Activated naive CD8-positive, alpha-beta T cell treated with anti-CD3 and anti-CD28 coated beads, Interleukin-2, amount 10 ng/mL, durations not matched to agents 7 days and 5 days (primary cell): ENCODE results near the gene RBPMS2. TPM values are rescaled to one million over a fixed set of nuclear protein-coding genes. Genes with fewer than 3 reads are reported as not detected.
"Not testable (repeated sequence)": the region's sequence is repeated elsewhere in the genome, so short reads cannot be mapped to it uniquely, and the experiment has no call there.

Source experiments
- ATAC-seq: fragments of 150-1000 bp; cut with Tn5 transposase; one replicate; pipeline ENCODE4 v1.10.0; 2021; ENCODE audit warnings: low read depth, moderate library complexity
- POLR2A ChIA-PET: fragments of 350-600 bp; sonication (Branson Sonifier 250); formaldehyde crosslinking; loops from one replicate; lab custom pipeline; 2021; ENCODE audit warnings: antibody characterized with exemption; lab: Charles Lee
- DNase-seq: peaks from one replicate; pipeline ENCODE4 v3.0.0; 2021
- H3K27ac Mint-ChIP-seq: one replicate; pipeline ENCODE4 v1.8.0; 2022; ENCODE audit warnings: mild to moderate bottlenecking, mixed read lengths
- H3K27me3 Mint-ChIP-seq: one replicate; pipeline ENCODE4 v1.8.0; 2022; ENCODE audit warnings: mild to moderate bottlenecking, moderate library complexity, mixed read lengths
- H3K36me3 Mint-ChIP-seq: one replicate; pipeline ENCODE4 v1.8.0; 2021; ENCODE audit warnings: mild to moderate bottlenecking, mixed read lengths
- H3K4me1 Mint-ChIP-seq: one replicate; pipeline ENCODE4 v1.8.0; 2021; ENCODE audit warnings: mixed read lengths
- H3K4me3 Mint-ChIP-seq: one replicate; pipeline ENCODE4 v1.8.0; 2022; ENCODE audit warnings: mild to moderate bottlenecking, moderate library complexity, mixed read lengths
- H3K9me3 Mint-ChIP-seq: one replicate; pipeline ENCODE4 v1.8.0; 2021; ENCODE audit warnings: mixed read lengths
- total RNA-seq, 2 experiments: library from RNA; stranded (reverse); gene quantifications; one replicate each; pipeline ENCODE4 v1.2.3, GENCODE V29; 2021

RBPMS2 gene
- total RNA-seq, 2 experiments from 2014 or later = not detected

DNA sequence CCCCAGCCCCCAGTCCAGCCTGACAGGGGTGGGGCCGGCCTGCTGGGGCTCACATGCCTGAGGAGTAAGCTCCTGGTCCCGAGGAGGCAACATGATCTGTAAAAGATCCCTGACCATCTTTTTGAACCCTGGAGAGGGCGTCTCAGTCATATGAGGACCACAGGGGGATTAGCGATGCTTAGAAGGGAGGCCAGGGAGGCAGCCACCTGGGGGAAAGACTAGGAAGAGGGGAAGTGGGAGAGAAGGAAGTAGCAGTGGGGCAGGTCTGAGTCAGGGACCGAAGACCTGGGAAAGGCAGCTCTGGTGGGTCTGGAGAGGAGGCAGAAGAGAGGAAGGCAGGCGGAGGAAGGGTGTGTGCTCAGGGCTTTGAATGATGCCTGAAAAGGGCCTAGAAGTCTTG lies 31.1 kb upstream of the RBPMS2 start:
- H3K4me3 Mint-ChIP-seq = no peak overlapping the region
- POLR2A ChIA-PET = no interaction called here
- no peaks in the 10 kb centered on the region for H3K4me1 Mint-ChIP-seq
- H3K27ac Mint-ChIP-seq = no peak overlapping the region
- H3K27me3 Mint-ChIP-seq = peaks cover 5% of the 10 kb centered on the region
- no peaks in the 10 kb centered on the region for H3K36me3 Mint-ChIP-seq
- no peak for DNase-seq
- ATAC-seq = no peak
- no peaks in the 10 kb centered on the region for H3K9me3 Mint-ChIP-seq

DNA sequence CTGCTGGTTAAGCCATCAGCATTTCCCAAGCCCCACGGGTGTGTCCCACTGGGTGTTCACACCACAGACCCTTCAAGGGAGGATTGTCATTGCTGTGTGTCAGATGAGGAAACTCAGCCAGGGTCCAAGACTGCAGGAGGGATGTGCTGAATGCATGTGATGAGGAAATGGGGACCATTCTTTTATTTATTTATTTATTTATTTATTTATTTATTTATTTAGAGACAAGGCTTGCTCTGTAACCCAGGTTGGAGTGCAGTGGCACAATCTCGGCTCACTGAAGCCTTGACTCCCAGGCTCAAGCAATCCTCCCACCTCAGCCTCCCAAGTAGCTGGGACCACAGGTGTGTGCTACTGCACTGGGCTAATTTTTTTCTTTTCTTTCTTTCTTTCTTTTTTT lies 29.2 kb upstream of the RBPMS2 start:
- no peak overlapping the region for H3K27ac Mint-ChIP-seq
- H3K9me3 Mint-ChIP-seq = no peaks in the 10 kb centered on the region
- H3K36me3 Mint-ChIP-seq = no peaks in the 10 kb centered on the region
- POLR2A ChIA-PET = interaction anchor here (0.8 kb wide), 1 partner anchor 10 kb away, joined by 3 read pairs; no protein-coding TSS in a partner anchor
- peaks cover 2% of the 10 kb centered on the region for H3K27me3 Mint-ChIP-seq
- no peaks in the 10 kb centered on the region for H3K4me1 Mint-ChIP-seq
- DNase-seq = no peak
- H3K4me3 Mint-ChIP-seq = no peak overlapping the region
- ATAC-seq = no peak

DNA sequence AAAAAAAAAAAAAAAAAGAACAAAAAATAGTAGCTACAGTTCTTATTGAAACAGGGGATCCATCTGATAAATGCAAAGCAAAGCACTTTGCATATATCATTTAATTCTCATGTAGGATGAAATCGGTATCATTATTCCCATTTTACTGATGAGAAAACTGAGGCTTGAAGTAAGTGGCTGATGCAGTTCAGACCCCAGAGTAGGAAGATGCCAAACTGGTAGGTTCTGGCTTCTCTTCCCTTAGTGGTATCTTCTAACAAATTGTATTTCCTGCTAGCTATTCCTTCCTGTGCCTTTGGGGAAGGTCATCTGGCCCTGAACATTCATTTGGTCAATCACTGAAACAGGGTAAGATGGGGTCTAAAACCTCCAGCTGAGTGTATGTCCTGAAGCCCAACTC lies 28.1 kb upstream of the RBPMS2 start:
- POLR2A ChIA-PET = no interaction called here
- no peaks in the 10 kb centered on the region for H3K27me3 Mint-ChIP-seq
- H3K36me3 Mint-ChIP-seq = no peaks in the 10 kb centered on the region
- no peak overlapping the region for H3K4me3 Mint-ChIP-seq
- DNase-seq (no peak), ATAC-seq (no peak)
- H3K4me1 Mint-ChIP-seq = no peaks in the 10 kb centered on the region
- H3K9me3 Mint-ChIP-seq = no peaks in the 10 kb centered on the region
- H3K27ac Mint-ChIP-seq = no peak overlapping the region

DNA sequence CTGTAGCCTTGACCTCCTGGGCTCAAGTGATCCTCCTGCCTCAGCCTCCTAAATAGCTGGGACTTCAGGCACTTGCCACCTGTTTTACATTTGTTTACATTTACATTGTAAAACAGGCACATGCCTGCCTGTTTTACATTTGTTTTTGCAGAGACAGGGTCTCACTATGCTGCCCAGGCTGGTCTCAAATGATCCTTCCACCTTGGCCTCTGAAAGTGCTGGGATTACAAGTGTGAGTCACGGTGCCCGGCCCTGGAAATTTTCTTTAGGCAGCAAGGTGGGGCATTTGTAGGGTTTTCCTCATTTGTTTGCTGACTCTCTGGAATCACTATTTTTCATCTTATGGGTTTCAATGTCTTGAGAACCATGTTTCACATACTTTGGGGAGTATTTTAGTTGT lies 25.1 kb upstream of the RBPMS2 start:
- peaks cover 2% of the 10 kb centered on the region for H3K27me3 Mint-ChIP-seq
- H3K27ac Mint-ChIP-seq = no peak overlapping the region
- no peak for DNase-seq
- POLR2A ChIA-PET = interaction anchor here (0.7 kb wide), 1 partner anchor 168 kb away, joined by 4 read pairs; no protein-coding TSS in a partner anchor
- ATAC-seq = no peak
- no peaks in the 10 kb centered on the region for H3K36me3 Mint-ChIP-seq
- no peaks in the 10 kb centered on the region for H3K4me1 Mint-ChIP-seq
- H3K4me3 Mint-ChIP-seq = no peak overlapping the region
- H3K9me3 Mint-ChIP-seq = no peaks in the 10 kb centered on the region

DNA sequence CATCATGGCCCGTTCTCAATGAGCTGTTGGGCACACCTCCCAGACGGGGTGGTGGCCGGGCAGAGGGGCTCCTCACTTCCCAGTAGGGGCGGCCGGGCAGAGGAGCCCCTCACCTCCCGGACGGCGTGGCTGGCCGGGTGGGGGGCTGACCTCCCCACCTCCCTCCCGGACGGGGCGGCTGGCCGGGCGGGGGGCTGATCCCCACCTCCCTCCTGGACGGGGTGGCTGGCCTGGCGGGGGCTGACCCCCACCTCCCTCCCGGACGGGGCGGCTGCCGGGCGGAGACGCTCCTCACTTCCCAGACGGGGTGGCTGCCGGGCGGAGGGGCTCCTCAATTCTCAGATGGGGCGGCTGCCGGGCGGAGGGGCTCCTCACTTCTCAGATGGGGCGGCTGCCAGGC lies 23.5 kb upstream of the RBPMS2 start:
- DNase-seq, H3K36me3 Mint-ChIP-seq, H3K27ac Mint-ChIP-seq, POLR2A ChIA-PET, H3K27me3 Mint-ChIP-seq, H3K9me3 Mint-ChIP-seq, H3K4me1 Mint-ChIP-seq, H3K4me3 Mint-ChIP-seq, ATAC-seq: not testable (repeated sequence)

DNA sequence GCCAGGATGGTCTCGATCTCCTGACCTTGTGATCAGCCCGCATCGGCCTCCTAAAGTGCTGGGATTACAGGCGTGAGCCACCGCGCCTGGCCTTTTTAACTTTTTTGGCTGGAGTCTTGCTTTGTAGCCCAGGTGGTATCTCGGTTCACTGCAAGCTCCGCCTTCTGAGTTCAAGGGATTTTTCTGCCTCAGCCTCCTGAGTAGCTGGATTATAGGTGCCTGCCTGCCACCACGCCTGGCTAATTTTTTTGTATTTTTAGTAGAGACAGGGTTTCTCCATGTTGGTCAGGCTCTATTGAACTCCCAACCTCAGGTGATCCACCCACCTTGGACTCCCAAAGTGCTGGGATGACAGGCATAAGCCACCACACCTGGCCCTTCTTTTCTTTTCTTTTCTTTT lies 20.5 kb upstream of the RBPMS2 start:
- POLR2A ChIA-PET, H3K27ac Mint-ChIP-seq: not testable (repeated sequence)

DNA sequence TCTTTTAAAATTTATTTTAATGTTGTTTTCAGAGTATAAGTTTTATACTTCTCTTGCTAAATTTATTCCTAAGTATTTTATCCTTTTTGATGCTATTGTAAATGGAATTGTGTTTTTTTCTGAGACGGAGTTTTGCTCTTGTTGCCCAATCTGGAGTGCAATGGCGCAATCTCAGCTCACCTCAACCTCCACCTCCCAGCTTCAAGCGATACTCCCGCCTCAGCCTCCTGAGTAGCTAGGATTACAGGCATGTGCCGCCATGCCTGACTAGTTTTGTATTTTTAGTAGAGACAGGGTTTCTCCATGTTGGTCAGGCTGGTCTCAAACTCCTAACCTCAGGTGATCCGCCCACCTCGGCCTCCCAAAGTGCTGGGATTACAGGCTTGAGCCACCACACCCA lies 19.9 kb upstream of the RBPMS2 start:
- ATAC-seq, H3K27me3 Mint-ChIP-seq, H3K27ac Mint-ChIP-seq, DNase-seq, H3K4me1 Mint-ChIP-seq, POLR2A ChIA-PET, H3K36me3 Mint-ChIP-seq, H3K4me3 Mint-ChIP-seq, H3K9me3 Mint-ChIP-seq: not testable (repeated sequence)

More for the DNA sequence above, 20.5 kb upstream of the RBPMS2 start:
- DNase-seq, H3K27me3 Mint-ChIP-seq, H3K4me1 Mint-ChIP-seq, H3K4me3 Mint-ChIP-seq, H3K36me3 Mint-ChIP-seq, H3K9me3 Mint-ChIP-seq, ATAC-seq: not testable (repeated sequence)

DNA sequence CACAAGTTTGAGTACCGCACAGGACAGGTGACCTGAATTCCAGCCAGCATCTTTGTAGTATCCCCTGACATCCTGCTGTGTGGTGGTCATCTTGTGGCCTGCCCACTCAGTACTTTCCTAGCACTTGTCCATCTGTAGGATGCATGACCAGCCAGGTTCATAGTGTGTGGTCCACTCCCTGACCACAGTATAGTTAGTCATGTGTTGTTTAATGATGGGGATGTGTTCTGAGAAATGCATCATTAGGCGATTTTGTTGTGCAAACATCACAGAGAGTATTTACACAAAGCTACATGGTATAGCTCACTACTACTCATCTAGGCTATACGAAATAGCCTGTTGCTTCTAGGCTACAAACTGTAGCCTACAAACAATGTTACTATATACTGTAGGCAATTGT lies 16.9 kb upstream of the RBPMS2 start:
- peaks cover 2% of the 10 kb centered on the region for H3K27me3 Mint-ChIP-seq
- DNase-seq (no peak), ATAC-seq (no peak)
- no peak overlapping the region for H3K4me3 Mint-ChIP-seq
- H3K36me3 Mint-ChIP-seq = no peaks in the 10 kb centered on the region
- POLR2A ChIA-PET = no interaction called here
- H3K4me1 Mint-ChIP-seq = no peaks in the 10 kb centered on the region
- no peak overlapping the region for H3K27ac Mint-ChIP-seq
- H3K9me3 Mint-ChIP-seq = no peaks in the 10 kb centered on the region

DNA sequence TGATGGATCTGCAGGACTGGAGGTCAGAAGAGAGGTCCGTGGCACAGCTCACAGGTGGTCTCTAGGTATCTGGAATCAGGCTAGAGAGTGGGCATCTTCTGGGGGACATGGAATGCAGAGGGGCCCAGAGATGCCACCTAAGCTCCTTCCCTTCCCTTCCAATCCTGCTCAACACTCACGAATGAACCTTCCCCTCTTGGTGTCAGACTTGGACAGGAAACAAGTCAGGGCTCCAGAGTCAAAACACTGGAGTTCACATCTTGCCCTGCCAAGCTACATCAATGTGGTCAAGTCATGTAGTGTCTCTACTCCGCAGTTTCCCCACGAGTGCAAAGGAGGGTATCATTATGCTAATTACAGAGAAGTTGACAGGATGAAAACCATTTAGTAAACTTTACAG lies 16.0 kb upstream of the RBPMS2 start:
- ATAC-seq = no peak
- H3K4me3 Mint-ChIP-seq = no peak overlapping the region
- POLR2A ChIA-PET = interaction anchor here (0.7 kb wide), 1 partner anchor 33 kb away, joined by 3 read pairs; no protein-coding TSS in a partner anchor
- no peaks in the 10 kb centered on the region for H3K36me3 Mint-ChIP-seq
- H3K9me3 Mint-ChIP-seq = no peaks in the 10 kb centered on the region
- DNase-seq = no peak
- H3K27me3 Mint-ChIP-seq = peaks cover 2% of the 10 kb centered on the region
- no peak overlapping the region for H3K27ac Mint-ChIP-seq
- no peaks in the 10 kb centered on the region for H3K4me1 Mint-ChIP-seq

DNA sequence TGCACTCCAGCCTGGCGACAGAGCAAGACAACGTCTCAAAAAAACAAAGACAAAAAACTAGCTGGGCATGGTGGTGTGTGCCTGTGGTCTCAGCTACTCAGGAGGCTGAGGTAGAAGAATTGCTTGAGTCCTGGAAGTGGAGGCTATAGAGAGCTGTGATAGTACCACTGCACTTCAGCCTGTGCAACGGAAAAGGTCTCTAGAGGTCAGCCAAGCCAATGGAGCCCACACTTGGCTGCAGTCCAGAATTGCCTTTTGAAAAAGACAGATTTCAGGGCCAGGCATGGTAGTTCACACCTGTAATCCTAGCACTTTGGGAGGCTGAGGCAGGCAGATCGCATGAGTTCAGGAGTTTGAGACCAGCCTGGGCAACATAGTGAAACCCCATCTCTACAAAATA lies 8.4 kb upstream of the RBPMS2 start:
- DNase-seq (no peak), ATAC-seq (no peak)
- POLR2A ChIA-PET = no interaction called here
- no peak overlapping the region for H3K27ac Mint-ChIP-seq
- no peak overlapping the region for H3K4me3 Mint-ChIP-seq
- peaks cover 6% of the 10 kb centered on the region for H3K4me1 Mint-ChIP-seq
- H3K27me3 Mint-ChIP-seq = peaks cover 36% of the 10 kb centered on the region
- H3K36me3 Mint-ChIP-seq = no peaks in the 10 kb centered on the region
- no peaks in the 10 kb centered on the region for H3K9me3 Mint-ChIP-seq

DNA sequence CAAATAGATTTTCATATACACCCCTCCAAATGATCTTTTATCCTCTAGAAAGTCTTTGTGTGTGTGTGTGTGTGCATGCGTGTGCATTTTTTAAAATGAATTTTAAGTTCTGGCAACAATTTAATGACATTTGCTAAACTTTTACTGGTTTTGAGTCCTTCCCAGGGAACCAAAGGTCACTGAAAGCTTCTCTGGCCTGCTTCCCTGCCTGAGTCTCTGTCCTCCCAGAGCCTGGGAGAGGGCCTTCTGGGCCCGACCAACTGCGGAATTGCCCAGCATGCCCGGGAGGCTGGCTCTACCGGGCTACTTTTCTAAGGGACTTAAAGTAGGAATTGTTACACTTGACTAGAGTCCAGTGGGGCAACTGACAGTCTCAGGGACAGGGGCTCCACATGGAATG lies 7.4 kb upstream of the RBPMS2 start:
- no peak for DNase-seq
- POLR2A ChIA-PET = no interaction called here

DNA sequence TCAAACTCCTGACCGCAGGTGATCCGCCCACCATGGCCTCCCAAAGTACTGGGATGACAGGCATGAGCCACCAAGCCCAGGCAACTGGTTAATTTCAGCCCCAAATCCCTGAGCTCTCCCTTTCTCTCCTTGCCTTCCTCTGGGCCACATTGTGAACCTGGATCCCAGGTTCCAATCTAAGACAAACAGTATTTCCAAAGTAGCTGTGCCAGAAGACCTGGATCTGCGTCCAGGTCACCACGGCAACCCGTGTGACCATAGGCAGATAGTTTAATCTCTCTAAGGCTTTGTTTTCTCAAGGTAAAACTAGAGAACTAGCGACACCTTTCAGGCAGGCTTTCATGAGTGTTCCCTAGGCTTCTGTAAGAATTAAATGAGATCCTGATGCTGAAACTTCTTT lies 5.9 kb upstream of the RBPMS2 start:
- POLR2A ChIA-PET = no interaction called here
- peaks cover 6% of the 10 kb centered on the region for H3K4me1 Mint-ChIP-seq
- H3K27me3 Mint-ChIP-seq = peaks cover 60% of the 10 kb centered on the region
- H3K9me3 Mint-ChIP-seq = no peaks in the 10 kb centered on the region
- ATAC-seq (no peak), DNase-seq (no peak)
- H3K27ac Mint-ChIP-seq = no peak overlapping the region
- H3K36me3 Mint-ChIP-seq = no peaks in the 10 kb centered on the region
- H3K4me3 Mint-ChIP-seq = no peak overlapping the region

More for the DNA sequence above, 7.4 kb upstream of the RBPMS2 start:
- Mint-ChIP-seq H3K9me3 (no peaks in the 10 kb centered on the region), H3K4me3 (no peak overlapping the region), H3K36me3 (no peaks in the 10 kb centered on the region), H3K27me3 (peaks cover 46% of the 10 kb centered on the region), H3K27ac (no peak overlapping the region), H3K4me1 (peaks cover 6% of the 10 kb centered on the region)
- no peak for ATAC-seq

DNA sequence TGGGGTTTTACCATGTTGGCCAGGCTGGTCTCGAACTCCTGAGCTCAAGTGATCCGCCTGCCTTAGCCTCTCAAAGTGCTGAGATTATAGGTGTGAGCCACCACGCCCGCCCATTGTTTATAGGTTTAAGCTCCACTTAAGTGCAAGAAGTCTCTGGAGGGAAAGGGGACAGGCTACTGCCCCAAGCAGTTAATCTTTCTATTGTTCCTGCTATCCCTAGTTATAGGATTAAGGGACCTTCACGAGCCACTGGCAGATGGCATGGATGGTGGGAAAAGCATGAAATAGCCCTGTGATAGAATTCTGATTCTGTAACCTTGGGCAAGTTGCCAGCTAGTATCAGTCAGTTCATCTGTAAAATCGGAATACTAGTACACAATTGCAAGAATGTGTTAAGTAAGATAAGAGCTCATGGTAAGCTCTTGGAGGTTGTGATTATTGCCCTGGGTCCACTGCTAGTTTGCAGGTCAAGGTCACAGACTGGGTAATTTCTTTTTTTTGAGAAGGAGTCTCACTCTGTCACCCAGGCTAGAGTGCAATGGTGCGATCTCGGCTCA lies 5.3 kb upstream of the RBPMS2 start:
- ATAC-seq = no peak
- H3K27ac Mint-ChIP-seq = no peak overlapping the region
- H3K4me1 Mint-ChIP-seq = peaks cover 6% of the 10 kb centered on the region
- DNase-seq = no peak
- no peaks in the 10 kb centered on the region for H3K9me3 Mint-ChIP-seq
- POLR2A ChIA-PET = no interaction called here
- no peaks in the 10 kb centered on the region for H3K36me3 Mint-ChIP-seq
- no peak overlapping the region for H3K4me3 Mint-ChIP-seq
- peaks cover 66% of the 10 kb centered on the region for H3K27me3 Mint-ChIP-seq

DNA sequence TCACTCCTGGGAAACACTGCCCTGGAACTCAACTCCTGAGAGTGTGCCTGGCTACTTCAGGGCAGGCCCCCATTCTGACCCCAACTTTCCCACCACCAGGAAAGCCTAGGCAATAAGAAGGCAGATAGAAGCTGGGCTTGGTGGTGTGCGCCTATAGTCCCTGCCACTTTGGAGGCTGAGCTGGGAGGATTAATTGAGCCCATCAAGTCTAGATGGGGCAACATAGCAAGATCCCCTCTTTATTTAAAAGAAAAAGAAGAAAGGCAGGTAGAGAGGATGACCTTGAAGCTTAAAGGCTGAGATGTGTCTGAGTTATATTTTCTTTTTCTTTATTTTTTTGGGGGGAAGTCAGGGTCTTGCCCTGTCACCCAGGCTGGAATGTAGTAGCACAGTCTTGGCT lies 4.2 kb upstream of the RBPMS2 start:
- POLR2A ChIA-PET = no interaction called here
- Mint-ChIP-seq H3K9me3 (no peaks in the 10 kb centered on the region), H3K4me1 (peaks cover 6% of the 10 kb centered on the region), H3K4me3 (no peak overlapping the region), H3K27ac (no peak overlapping the region), H3K36me3 (no peaks in the 10 kb centered on the region), H3K27me3 (peaks cover 59% of the 10 kb centered on the region)
- ATAC-seq (no peak), DNase-seq (no peak)

DNA sequence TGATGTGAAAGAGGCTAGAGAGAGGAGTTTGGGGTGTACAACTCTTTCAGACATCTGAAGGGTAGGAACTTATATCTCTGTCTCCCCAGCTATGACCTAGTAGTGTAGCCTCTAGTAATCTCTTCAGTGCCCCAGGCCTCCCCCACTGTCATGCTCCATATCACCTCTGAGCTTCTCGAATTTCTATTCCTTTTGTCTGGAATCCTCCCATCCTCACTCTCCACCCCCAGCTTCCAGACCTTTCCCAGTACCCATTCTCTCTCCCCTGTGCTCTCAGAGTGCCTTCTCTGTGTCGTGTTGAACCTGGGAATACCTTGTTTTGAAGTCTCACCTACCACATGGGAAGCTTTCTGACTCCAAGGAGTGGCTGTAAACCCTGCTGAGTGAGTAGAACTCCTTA lies 3.6 kb upstream of the RBPMS2 start:
- POLR2A ChIA-PET = no interaction called here
- no peak overlapping the region for H3K27ac Mint-ChIP-seq
- no peaks in the 10 kb centered on the region for H3K9me3 Mint-ChIP-seq
- ATAC-seq (no peak), DNase-seq (no peak)
- H3K4me1 Mint-ChIP-seq = peaks cover 6% of the 10 kb centered on the region
- H3K27me3 Mint-ChIP-seq = peaks cover 59% of the 10 kb centered on the region
- no peaks in the 10 kb centered on the region for H3K36me3 Mint-ChIP-seq
- no peak overlapping the region for H3K4me3 Mint-ChIP-seq
